Activated CD8-positive, alpha-beta memory T cell treated with anti-CD3 and anti-CD28 coated beads, Interleukin-2, amount 50 U/mL, for 1 hour (primary cell): ENCODE results near the gene TRIO.
A peak's percentile ranks its signal among the peaks of the same experiment; 100 is the strongest.

Experiments used
- DNase-seq: peaks from one replicate; pipeline ENCODE4 v3.0.0-alpha.2; 2020; ENCODE audit errors: extremely low read depth

TRIO gene

DNA sequence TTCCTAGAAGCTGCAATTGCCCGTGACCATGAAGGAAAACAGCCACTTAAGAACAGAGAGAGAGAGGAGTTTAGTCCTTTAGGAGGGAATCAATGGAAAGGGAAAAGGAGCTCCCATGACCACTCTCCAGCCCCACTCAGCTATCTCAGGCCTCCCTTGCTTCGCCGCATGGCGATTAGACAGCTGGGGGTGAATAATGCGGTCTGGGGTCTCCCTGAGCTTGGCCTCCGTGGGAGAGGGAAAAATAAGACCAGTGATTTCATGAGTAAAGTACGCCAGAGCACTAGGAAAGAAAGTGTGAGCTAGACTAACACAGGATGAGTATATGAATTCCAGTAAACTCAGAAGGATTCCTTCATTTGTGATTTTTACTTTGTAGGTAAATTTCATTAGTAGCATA lies 180.3 kb downstream of the TRIO start:
- no peak for DNase-seq

DNA sequence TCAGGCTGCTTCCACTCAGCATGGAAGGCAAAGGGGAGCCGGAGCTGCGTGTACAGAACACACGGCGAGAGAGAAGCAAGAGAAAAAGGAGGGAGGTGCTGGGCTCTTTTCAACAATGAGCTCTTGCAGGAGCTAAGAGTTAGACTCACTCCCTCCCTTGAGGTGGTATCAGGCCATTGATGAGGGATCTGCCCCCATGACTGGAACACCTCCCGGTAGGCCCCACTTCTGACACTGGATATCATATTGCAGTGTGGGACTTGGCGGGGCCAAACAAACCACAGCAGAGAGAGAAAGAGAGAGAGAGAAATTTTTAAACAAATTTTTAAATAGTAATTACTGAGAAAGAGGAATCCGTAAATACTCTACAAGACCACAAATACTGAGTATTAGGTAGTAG lies 182.2 kb downstream of the TRIO start:
- no peak for DNase-seq

DNA sequence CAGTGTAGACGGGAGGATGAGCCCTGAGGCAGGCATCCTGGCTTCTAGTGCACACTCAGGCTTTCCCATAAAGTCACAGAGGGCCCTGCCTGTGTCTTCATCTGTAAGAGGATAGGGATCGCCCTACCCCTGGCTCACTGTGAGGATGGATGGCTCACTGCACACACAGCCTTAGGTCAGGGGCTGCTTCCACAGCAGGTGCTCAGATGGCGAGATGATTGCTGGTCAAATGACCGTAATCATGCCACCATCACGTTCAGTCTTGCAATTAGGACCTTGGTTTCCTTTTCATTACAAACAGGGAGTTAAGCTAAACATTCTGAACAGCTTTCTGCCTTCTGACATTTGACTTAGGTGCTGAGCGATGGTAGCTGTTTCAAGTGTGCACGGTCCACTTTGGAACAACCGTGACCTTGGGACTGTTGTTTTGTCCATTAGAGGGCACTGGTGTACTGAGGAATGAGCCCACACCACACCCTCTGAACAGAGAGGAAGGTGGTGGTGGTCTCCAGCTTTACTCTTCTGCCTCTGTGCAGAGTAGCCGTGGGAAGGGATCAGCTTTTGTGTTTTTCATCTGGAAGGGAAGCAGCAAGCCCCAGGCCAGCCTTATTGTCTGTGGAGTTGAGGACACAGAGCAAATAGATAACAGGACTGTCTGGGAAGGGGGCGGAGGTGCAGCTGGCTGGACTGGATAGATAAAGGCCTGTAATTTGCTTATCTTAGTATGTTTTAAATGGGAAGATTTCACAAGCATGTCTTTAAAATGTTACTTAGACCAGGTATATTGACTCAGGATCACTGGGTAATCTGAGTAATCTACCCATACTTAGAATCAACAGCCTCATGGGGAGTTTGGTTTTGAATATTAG lies 183.1 kb downstream of the TRIO start:
- no peak for DNase-seq

DNA sequence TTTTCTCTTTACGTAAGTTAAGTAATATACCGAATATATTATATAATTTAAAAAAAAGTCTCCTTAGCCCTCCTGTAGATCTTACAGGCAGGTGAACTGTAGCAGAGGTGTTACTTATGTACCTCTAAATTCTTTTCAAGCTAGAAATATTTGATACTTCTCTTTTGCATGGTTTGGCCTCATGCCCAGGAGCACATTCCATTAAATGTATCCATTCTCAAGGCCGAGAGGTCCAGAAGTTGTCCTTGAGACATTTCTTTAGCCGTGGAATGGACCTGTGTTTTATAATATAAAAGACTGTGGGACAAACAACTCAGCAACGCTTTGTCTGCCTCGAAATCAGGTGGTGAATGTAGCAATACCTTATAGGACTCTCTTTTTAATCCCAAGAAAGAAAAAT lies 184.5 kb downstream of the TRIO start:
- DNase-seq, result no peak

DNA sequence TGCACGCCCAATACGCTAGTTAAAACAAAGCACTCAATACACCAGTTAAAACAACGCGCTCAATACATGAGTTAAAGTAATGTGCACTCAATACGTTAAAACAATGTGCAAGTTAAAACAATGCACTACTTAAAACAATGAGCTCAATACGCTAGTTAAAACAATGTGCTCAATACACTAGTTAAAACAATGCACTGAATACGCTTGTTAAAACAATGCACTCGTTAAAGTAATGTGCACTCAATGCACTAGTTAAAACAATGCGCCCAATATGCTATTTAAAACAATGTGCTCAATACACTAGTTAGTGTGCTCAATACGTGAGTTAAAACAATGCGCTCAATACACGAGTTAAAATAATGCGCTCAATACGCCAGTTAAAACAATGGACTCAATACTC lies 185.0 kb downstream of the TRIO start:
- no peak for DNase-seq

DNA sequence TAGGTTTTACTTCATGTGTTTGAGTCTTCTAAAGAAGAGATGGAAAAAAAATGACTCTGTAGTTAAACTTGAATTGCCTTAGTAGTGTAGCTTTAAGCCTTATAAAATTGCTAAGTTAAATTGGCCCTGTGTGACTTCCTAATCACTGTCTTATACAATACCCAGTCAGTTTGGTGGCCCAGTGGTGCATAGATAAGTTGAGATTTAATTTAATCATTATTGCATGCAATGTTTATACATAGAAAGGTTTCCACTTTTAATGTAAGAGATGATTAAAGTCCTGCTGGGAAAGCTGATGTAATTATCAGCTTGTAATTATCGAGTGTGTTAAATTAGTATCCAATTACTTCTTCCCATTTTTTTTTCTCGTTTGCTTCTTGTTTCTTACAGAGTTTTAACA lies 187.1 kb downstream of the TRIO start:
- DNase-seq, result no peak

DNA sequence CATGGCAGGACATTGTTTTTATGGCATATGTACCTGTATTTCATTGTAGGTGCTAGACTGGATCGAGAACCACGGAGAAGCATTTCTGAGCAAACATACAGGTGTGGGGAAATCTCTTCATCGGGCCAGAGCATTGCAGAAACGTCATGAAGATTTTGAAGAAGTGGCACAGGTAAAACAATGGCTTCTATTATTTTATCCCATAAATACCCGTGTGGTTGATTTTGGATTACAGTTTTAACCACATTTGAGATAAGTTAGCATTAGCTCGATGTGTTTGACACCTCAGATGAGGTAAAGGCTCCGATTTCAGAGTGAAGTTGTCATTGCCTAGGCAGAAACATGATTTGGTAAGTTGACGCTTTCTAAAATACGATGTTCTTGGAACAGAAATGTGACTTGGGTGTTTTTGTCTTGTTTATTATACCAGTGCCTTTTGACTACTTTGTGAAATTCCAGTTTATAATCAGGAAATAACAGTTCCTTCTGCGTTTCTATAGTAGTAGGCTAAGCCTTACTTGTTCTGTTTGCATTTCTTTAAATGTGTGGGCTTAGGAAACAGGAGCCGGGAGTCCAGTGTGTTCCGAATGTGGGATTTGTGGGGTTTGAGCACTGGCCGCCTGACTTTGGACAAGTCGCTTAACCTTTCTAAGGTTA lies 187.7 kb downstream of the TRIO start:
- DNase-seq, result no peak

DNA sequence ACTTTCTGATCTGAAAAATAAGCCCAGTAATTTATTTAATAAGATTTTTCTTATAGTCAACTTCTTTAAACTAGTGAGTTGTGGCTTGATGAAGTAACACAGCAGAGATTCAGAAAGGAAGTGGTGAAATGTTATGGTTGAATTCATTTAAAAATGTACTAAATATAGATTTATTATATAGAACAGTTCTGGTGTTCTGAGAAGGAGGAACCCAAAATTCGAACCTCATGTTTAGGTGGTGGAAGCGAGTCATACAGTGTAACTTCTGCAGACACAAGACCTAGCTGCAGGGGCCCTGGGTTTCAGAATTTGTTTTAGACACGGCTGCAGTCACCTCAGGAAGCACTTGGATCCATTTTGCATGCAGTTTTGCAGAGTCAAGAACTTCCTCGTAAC lies 188.2 kb downstream of the TRIO start:
- no peak for DNase-seq

DNA sequence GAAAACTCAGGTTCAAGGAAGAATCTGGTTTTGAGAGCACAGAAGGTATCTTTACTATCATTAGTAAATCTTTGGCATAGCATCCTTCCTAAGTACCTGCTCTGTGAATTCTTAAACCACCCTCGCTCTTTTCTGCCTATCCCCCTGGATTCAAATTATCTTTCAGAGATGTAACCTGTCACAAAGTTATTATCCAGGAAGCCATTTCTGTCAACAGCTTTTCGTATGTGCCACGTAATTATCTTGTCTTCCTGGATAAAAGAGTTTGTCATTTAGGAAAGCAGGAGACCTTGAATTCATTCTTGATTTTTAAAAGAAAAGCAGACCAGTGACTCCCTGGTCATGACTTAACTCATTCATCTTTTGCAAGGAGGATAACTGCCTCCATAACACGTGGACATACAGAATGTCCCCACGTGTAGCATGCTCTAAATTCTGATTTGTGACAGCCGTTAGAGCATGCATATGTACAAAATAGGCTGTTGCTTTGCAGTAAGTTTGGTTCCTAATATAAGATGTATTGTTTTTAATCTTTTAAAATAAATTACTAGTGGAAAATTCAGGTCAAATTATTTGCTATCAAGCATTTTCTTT lies 189.0 kb downstream of the TRIO start:
- no peak for DNase-seq

DNA sequence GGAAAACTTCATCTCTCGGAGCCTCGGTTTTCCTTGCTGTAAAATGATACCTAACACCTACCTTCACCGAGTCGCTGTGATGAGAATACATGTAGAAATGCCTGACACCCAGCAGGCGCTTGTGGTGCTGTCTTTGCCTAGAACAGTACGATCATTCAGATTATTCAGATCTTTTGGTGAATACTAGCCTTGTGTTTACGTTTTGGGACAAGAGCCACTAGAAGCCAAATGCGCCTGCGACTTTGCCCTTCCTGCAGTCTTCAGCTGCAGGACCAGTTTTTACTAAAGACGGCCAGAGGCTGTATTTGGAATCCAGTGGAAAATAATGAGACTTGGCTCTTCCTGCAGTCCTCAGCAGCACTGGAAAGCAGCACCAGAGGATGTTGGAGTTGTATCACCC lies 189.6 kb downstream of the TRIO start:
- DNase-seq, result no peak

DNA sequence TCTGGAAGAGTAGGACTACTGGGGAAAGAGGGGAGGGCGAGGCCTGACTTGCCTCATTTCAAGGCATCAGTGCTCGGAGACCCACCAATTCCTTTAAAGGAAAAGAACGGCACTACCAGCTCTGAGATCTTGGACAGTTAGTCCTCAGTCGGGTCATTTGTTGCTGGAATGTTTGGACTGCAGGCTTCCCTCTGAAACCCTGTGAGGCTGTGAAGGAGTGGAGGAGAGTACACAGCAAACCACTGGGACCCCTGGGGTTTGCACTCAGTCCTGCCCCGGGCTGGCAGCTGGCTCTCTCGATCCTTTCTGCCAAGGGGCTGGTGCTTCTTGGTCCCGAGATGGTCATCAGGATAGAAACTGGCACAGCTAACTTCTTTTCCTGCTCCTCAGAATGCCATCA lies 194.5 kb downstream of the TRIO start:
- no peak for DNase-seq

DNA sequence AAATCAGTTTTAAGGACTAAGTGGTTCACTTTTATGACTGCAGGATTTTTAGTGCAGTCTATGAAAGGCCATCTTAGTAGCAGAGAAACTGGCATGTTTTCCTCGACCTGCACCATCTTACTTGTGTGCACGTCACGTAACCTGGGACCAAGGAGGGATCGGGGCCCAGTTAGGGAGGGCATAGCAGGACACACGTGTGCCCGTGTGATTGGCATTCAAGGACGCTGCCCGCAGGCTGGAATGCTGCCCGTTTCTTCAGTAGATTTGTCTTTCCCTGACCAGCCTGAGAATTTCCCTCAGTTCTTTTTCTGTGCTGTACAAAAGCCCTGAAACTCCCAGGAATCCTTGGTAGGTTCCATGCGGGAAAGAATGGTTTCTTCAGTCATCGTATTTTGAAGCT lies 196.3 kb downstream of the TRIO start:
- DNase-seq, result no peak

DNA sequence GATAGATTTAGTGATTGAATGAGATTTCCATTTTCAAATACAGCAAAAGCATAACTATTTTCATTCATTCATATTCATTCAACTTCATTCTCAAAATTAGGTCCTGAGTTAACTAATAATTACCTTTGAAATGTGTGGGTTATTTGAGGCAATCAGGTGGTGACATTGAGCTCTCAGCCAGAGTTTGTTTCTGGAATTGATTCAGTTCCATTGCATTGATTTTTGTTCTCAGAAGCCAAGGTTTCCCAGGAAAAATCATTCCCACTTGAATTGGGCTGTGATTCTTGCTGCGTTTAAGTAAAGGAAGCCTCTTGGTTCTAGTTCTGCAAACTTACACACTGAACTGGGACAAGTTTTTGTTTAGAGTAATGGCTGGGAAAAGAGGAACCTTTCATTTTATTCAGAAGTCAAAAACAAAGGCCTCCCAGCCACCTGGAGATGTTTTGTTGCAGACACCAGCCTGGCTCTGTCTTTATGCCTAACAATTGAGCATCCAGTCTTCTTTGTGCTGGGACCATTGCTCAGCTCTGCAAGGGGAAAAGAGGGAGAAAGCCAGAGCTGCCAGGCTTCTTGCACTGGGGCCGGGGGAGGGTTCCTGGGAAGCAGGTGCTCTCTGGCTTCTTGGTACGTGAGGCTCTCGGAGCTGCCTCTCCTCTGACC lies 198.6 kb downstream of the TRIO start:
- DNase-seq, result no peak

DNA sequence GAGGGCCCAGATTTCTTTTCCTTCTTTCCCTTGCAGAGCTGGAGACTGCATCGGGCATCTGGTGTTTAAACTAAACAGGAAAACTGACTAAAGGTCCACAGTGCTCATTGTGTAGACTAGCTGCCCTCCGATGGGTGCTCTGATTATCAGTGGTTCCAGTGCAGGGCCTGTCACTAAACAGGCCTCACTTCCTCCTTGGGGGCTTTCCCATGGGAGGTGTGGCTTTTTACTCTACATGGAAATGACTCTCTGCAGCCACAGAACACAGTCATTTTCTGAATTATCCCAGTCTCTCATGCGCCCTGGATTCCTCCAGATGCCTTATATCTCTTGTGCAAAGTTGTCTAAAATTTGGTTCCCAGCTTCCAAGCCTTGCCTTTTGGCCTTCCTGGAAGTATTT lies 199.2 kb downstream of the TRIO start:
- DNase-seq, result no peak

DNA sequence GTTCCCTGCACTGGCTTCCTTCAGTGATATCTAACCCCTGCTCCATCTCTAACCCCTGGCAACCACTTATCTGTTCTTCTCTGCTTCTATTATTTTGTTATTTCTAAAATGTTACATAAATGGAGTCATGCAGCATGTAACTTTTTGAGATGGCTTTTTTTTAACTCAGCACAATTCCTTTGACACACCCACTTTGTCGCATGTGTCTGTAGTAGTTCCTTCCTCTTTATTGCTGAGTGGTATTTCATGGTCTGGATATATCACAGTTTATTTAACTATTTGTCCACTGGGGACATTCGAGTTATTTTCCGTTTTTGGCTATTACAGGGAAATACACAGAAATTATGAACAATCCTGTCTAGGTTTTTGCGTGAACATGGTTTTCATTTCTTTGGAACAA lies 200.2 kb downstream of the TRIO start:
- DNase-seq, result no peak

DNA sequence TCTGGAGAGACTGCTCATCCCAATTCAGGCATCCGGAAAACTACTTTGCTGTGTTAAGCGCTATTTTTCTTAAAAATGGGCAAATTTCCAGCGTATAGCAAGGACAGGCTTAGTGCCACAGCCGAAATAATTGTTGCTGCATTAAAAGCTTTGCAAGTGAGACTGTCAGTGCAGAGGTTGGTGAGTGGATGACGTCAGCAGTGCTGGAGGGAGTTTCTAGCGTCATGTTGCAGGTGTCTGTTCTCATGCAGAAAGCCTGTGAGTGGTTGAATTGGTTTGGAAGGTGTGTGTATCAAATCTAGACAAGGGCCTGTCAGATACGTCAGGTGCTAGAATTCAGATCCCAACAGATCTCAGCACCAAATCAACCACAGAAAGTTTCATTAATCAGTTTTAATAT lies 204.4 kb downstream of the TRIO start:
- no peak for DNase-seq

DNA sequence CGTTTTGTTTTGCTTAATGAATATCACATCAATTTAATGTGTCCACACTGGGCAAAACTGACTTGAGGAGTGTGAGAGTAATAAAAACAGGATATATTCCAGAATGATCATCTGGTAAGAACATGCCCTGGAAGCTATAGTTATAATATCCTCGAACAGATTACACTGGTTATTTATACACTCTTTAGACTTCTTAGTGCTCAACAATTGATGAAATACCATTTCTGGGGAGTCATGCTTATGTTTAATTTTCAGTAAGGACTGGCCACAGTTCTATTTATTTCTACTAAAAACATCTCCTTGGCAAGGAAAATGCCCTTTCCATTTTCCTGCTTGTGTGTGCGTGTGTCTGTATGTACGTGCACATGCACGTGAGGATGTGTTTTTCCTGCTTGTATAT lies 205.0 kb downstream of the TRIO start:
- no peak for DNase-seq

DNA sequence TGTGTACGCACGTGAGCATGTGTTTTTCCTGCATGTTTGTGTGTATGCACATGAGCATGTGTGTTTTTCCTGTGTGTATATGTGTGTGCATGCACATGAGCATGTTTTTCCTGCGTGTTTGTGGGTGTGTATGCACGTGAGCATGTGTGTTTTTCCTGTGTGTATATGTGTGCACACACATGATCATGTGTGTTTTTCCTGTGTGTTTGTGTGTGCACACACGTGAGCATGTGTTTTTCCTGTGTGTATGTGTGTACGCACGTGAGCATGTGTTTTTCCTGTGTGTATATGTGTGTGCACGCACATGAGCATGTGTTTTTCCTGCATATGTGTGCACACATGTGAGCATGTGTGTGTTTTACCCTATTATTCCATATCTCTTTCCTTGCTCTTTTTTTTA lies 205.9 kb downstream of the TRIO start:
- no peak for DNase-seq

DNA sequence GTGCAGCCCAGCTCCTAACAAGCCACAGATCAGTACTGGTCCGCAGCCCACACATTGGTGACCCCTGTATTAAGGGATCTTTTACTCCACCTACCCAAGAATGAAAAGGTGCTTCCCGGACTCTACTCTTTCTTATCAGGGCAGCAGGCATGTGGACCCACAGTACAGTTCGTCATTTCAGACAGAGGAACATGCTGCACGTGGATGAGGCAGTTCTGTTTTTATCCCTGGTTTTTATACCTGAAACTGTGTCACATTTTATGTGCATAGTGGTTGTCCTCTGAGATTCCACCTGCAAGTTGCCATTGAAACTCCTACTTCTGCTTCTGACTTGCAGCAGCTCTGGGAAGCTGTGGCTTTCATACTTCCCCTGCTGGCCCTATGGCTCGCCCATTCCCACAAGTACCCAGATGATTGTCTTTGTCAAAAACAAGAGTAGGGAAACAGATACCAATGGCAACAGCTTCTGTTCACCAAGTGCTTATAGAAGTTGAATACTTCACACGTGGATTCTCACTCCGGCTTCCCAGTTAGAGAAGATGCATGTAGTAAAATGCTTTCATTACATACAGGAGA lies 208.0 kb downstream of the TRIO start:
- DNase-seq, result no peak

DNA sequence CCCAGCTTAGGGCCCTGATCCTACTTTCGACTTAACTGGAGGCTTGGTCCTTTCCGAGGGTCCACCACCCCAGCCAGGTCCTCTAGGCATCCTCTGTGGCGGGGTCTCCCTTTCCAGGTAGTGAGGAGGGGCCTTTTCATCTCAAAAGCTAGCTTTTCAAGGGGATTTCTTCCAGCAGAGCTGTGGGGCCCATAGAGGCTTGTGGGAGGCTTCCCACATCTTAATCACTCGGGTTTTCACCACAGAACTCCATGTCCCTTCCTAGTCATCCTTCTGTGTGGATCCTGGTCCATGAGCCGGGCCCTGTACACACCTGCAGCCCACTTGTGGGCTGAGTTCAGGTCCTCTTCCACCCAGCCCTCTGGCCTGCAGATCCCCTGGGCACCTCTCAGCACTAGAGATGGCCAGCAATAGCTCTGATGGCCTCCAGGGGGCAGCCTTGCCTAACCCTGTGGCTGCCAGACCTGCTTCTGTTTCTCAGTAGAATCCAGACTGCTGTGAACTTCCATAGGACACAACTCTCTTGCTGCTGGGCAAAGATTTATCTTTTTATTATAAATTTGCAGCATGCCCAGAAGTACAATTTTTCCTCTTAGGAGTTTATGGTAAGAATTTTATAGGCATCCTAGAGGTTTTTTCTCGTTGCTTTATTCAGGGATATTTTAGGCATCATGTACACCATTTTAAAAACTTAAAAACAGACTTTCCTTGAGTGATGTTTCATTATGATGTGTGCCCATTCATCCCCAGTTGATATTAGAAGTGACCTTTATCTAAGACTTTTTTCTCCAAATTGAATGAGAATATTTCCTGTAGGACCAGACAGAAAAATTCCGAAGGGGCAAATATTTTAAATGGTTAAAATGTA lies 208.9 kb downstream of the TRIO start:
- peak; percentile 5 for DNase-seq

DNA sequence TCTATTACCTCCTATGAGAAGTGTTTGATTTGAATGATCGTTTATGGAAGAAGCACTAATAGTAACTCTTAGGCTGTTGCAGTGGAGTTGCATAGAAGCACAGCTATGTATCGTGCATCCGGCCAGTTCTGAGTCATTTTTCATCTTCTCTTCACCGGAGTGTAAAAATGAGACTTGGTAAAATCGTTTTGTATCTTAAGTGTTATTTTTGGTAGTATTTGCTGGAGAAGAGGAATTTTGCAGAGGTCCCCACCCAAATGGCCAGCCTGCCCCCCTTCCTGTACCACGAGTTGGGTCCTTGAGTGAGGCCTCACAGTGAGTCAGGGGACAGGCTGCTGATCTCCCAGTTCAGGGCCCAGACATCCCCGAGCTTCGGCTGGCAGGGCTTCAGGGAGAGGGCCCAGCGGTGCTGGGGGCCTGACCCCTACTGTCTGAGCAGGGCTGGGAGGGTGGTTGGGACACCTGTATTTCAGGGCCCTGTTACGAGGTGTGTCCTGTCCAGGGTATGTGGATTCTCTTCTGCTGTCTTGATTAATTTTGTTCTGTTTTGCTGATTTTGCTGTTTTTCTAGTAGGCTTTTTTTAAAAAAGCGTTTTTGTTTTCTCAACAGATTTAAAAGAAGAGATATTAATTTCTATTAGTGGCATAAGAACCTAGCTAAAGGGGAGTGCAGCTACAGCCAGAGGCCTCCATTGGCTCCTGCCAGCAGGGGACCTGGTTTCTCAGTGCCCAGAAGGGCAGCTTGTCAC lies 210.8 kb downstream of the TRIO start:
- DNase-seq, result no peak
